ENCODE results near the gene GATAD2A. TPM values are rescaled to one million over a fixed set of nuclear protein-coding genes. Genes with fewer than 3 reads are reported as not detected.
A peak's percentile ranks its signal among the peaks of the same experiment; 100 is the strongest.

GATAD2A gene
- total and polyA plus RNA-seq, 2 of the 8 experiments (the other 6 are each of a cell fraction or from before 2014, with no cell fraction given) = 38.4 to 205 TPM

DNA sequence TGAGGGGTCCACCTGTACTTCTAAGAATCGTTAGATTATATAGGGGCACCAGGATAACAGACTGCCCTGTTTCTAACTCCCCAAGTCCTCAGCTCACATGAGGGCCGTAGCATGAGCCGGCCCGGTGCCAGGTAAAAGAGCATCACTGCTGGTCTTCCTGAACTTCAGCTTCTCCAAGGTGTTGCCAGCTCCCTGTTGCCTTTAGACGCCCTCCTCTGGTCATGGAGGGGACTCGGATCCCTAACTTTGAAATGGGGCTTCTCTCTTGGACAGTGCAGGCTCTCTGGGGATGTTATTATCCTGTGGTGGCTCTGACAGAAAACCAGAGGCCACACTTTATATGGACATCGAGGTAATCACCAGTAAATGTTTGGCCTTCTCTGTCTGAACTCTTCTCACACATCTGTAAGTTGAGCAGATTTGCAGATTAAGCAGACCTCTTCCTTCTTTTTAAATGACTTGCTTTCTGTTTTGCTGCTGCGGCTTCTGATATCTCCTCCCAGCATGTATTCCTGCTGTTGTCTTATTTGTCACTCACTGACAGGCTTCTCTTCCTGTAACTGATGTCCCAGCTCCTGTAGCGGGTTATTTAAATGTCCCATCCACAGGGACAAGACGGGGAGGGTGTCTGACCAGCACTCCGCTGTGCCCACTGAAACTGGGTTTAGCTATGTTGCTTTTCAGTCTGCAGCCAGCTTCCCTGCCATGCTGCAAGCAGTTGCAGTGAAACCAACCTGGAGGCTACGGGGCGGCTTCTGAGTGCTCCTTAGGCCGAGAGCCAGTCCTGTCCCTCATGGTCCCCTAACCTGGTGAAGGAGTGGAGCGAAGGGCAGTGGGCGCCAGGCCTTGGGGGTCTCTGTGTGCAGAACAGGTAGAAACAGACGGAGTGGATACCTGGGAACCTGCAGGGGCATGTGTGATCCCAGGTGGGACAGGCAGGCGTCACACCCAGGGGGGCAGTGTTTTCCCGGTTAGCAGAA is 70.7 kb downstream of the GATAD2A start:
- no peak overlapping the region for H4K8ac ChIP-seq (ENCODE audit: extremely low read depth, insufficient read depth, low read length)
- H2AFZ ChIP-seq (ENCODE audit: low read length) = no peak overlapping the region
- no peak overlapping the region for H3K56ac ChIP-seq (replicated peaks; ENCODE audit: insufficient read length, low read depth, low read length)
- peaks cover 30 to 45% of the 10 kb centered on the region in 2 experiments for H4K20me1 ChIP-seq (replicated peaks in 1 of 2; ENCODE audit: control insufficient read depth in 1 of 2, insufficient read depth in 2 of 2, low read length in 2 of 2)
- ChIA-PET CTCF (ENCODE audit: partially characterized antibody) (interaction anchor here (0.7 to 3.2 kb wide), 27 partner anchors 12 to 113 kb away, joined by 3 to 48 read pairs (median 5); partner anchors contain the start of gene GATAD2A), POLR2A (ENCODE audit: partially characterized antibody) (interaction anchor here (0.8 to 2.3 kb wide), 17 partner anchors 9 to 155 kb away, joined by 3 to 16 read pairs (median 4); partner anchors contain the start of gene GATAD2A)
- no peak overlapping the region for H4K5ac ChIP-seq (ENCODE audit: insufficient read length, low read depth, low read length)
- no peak overlapping the region for H4K91ac ChIP-seq (replicated peaks; ENCODE audit: insufficient read length, low read length)
- H3K18ac ChIP-seq (ENCODE audit: extremely low read depth, low read length) = peak overlapping the region; percentile 19; the same call in 1 of the 2 replicates
- H2AK5ac ChIP-seq (ENCODE audit: low read depth, low read length) = no peak overlapping the region
- H2BK20ac ChIP-seq (ENCODE audit: low read length) = peak overlapping the region; percentile 8
- peak overlapping the region; percentile 51 to 60 for H3K4me2 ChIP-seq (ENCODE audit: insufficient read depth in 1 of 2, low read depth in 2 of 2, low read length in 2 of 2)
- DNase-seq (ENCODE audit: low read depth in 1 of 2, low spot score in 2 of 2) = no peak
- no peak overlapping the region for H2BK5ac ChIP-seq (ENCODE audit: low read depth, low read length)
- WGBS, 2 experiments (ENCODE audit: extremely low coverage in 1 of 2, insufficient coverage in 1 of 2, insufficient read length in 1 of 2, insufficient replicate concordance in 2 of 2, low coverage in 1 of 2, low lambda C conversion rate in 2 of 2, missing lambda C conversion rate in 1 of 2) = 76% methylated on average over 19 of the region's 19 CpGs; no CpG with 5 or more reads in 1 of the 2 experiments
- no peaks in the 10 kb centered on the region; a peak in 2 of 8 replicates for H3K36me3 ChIP-seq (ENCODE audit: control insufficient read depth in 2 of 4, insufficient read depth in 4 of 4, low read length in 3 of 4)
- H2BK120ac ChIP-seq (replicated peaks; ENCODE audit: low read depth, low read length) = no peak overlapping the region
- H3K27me3 ChIP-seq (replicated peaks in 1 of 4; ENCODE audit: control insufficient read depth in 3 of 4, extremely low read depth in 1 of 4, insufficient read depth in 3 of 4, low read length in 3 of 4) = no peaks in the 10 kb centered on the region
- H3K4me1 ChIP-seq (replicated peaks in 1 of 4; ENCODE audit: control insufficient read depth in 3 of 4, insufficient read depth in 4 of 4, low read length in 3 of 4) = peaks cover 12 to 21% (median 17%) of the 10 kb centered on the region in 4 experiments
- peak; percentile 50 for FAIRE-seq
- no peak overlapping the region for H3K4ac ChIP-seq (replicated peaks; ENCODE audit: insufficient read length, low read depth, low read length)
- peaks cover 6 to 93% of the 10 kb centered on the region in 2 experiments; a peak in 3 of 4 replicates for H3K79me2 ChIP-seq (ENCODE audit: control insufficient read depth in 1 of 2, insufficient read depth in 2 of 2, low read length in 2 of 2)
- H3K23me2 ChIP-seq (ENCODE audit: low read depth, low read length) = no peaks in the 10 kb centered on the region; the same call in 1 of the 2 replicates
- peak overlapping the region in 1 of 4 experiments; percentile 42; a peak in 3 of 8 replicates for H3K4me3 ChIP-seq (ENCODE audit: extremely low read depth in 1 of 4, insufficient read depth in 2 of 4, low read depth in 3 of 4, low read length in 4 of 4)
- no peak overlapping the region for H2BK12ac ChIP-seq (ENCODE audit: low read depth, low read length)
- no peak overlapping the region for H3K14ac ChIP-seq (ENCODE audit: insufficient read length)
- no peak overlapping the region for H3K23ac ChIP-seq (ENCODE audit: insufficient read length)
- peaks cover 34% of the 10 kb centered on the region for H3K79me1 ChIP-seq (ENCODE audit: low read depth, low read length)
- H2BK15ac ChIP-seq (ENCODE audit: low read length) = no peak overlapping the region
- H3K9me3 ChIP-seq (ENCODE audit: insufficient read depth in 2 of 2, low read depth in 1 of 2, low read length in 1 of 2) = no peaks in the 10 kb centered on the region
- no peak overlapping the region for H3K9ac ChIP-seq (replicated peaks in 1 of 4; ENCODE audit: extremely low read depth in 1 of 4, low read depth in 3 of 4, low read length in 3 of 4)
- H3K27ac ChIP-seq (ENCODE audit: low read depth, low read length) = no peak overlapping the region
- TF ChIP-seq POLR2AphosphoS5 (IDR thresholded peaks at IDR 0.05; ENCODE audit: low read depth, low read length) (peak; percentile 80), SIX5 (IDR thresholded peaks at IDR 0.05; ENCODE audit: low read depth, low read length) (no peak), YY1 (IDR thresholded peaks at IDR 0.05; ENCODE audit: low read depth, low read length) (0 out of 2 replicates have a peak, but pooled peaks have one; percentile 27), JUN (IDR thresholded peaks at IDR 0.05; ENCODE audit: low read depth, low read length) (no peak), ZNF274 (IDR thresholded peaks at IDR 0.05; ENCODE audit: borderline replicate concordance, extremely low read depth, low read length) (no peak), NANOG (IDR thresholded peaks at IDR 0.05; ENCODE audit: insufficient read depth, low read depth, low read length, poor library complexity, severe bottlenecking) (no peak), RFX5 (IDR thresholded peaks at IDR 0.05; ENCODE audit: borderline replicate concordance, low read depth, low read length) (no peak), BRCA1 (IDR thresholded peaks at IDR 0.05; ENCODE audit: low read depth, low read length) (no peak), RXRA (IDR thresholded peaks at IDR 0.05; ENCODE audit: insufficient read depth, low read depth, low read length) (no peak), POU5F1 (IDR thresholded peaks at IDR 0.05; ENCODE audit: low read depth, low read length) (no peak), GTF2F1 (IDR thresholded peaks at IDR 0.05; ENCODE audit: borderline replicate concordance, low read depth, low read length) (no peak)

All from H1 (cell line).